GOT3 (cell line): Measurements from ENCODE around the gene ANGPTL7.
"Not testable (repeated sequence)": the region's sequence is repeated elsewhere in the genome, so short reads cannot be mapped to it uniquely, and the experiment has no call there.

Source experiments
- DNase-seq: peaks from one replicate; lab custom pipeline; 2025; ENCODE audit warnings: mixed read lengths; lab: John Stamatoyannopoulos, UW

Gene ANGPTL7

GRCh38 chr1:11188858-11189451 is at the start of gene ANGPTL7:
Gene ANGPTL7, plus strand, starts transcription at chr1:11189355. Its CDS starts 225 bp downstream, at chr1:11189580.
- no peak for DNase-seq

GRCh38 chr1:11142618-11143391 is 46.4 kb upstream of the ANGPTL7 start:
- DNase-seq: no peak

- DNase-seq: no peak
These were observed 45.8 kb upstream of the ANGPTL7 start for GRCh38 chr1:11143401-11143800.

- no peak for DNase-seq
These were observed 45.2 kb upstream of the ANGPTL7 start for GRCh38 chr1:11143907-11144306.

- DNase-seq: no peak
These were observed 44.4 kb upstream of the ANGPTL7 start for GRCh38 chr1:11144570-11145256.

GRCh38 chr1:11145741-11146140 is 43.4 kb upstream of the ANGPTL7 start:
- DNase-seq: no peak

- DNase-seq: no peak
These were observed 41.9 kb upstream of the ANGPTL7 start for GRCh38 chr1:11147197-11147770.

GRCh38 chr1:11150326-11150725 is 38.8 kb upstream of the ANGPTL7 start:
- no peak for DNase-seq

- DNase-seq: no peak
These were observed 38.0 kb upstream of the ANGPTL7 start for GRCh38 chr1:11151114-11151513.

GRCh38 chr1:11151826-11152612 is 37.1 kb upstream of the ANGPTL7 start:
- DNase-seq: no peak

- DNase-seq: no peak
These were observed 36.4 kb upstream of the ANGPTL7 start for GRCh38 chr1:11152755-11153154.

- no peak for DNase-seq
These were observed 36.0 kb upstream of the ANGPTL7 start for GRCh38 chr1:11153184-11153583.

GRCh38 chr1:11156441-11156840 is 32.7 kb upstream of the ANGPTL7 start:
- DNase-seq: no peak

- DNase-seq: no peak
These were observed 32.2 kb upstream of the ANGPTL7 start for GRCh38 chr1:11156963-11157362.

- no peak for DNase-seq
These were observed 31.8 kb upstream of the ANGPTL7 start for GRCh38 chr1:11157394-11157793.

GRCh38 chr1:11157867-11158266 is 31.3 kb upstream of the ANGPTL7 start:
- DNase-seq: no peak

GRCh38 chr1:11158291-11158690 is 30.9 kb upstream of the ANGPTL7 start:
- no peak for DNase-seq

- DNase-seq: no peak
These were observed 30.3 kb upstream of the ANGPTL7 start for GRCh38 chr1:11158720-11159321.

GRCh38 chr1:11162752-11163151 is 26.4 kb upstream of the ANGPTL7 start:
- DNase-seq: not testable (repeated sequence)

GRCh38 chr1:11166744-11167143 is 22.4 kb upstream of the ANGPTL7 start:
- DNase-seq: not testable (repeated sequence)

GRCh38 chr1:11168731-11169130 is 20.4 kb upstream of the ANGPTL7 start:
- no peak for DNase-seq
